Activated CD8-positive, alpha-beta memory T cell treated with anti-CD3 and anti-CD28 coated beads, Interleukin-2, amount 50 U/mL, for 1 hour (primary cell): ENCODE results near the gene DDX25.
"Not testable (repeated sequence)": the region's sequence is repeated elsewhere in the genome, so short reads cannot be mapped to it uniquely, and the experiment has no call there.

Experiments used
- DNase-seq: peaks from one replicate; pipeline ENCODE4 v3.0.0-alpha.2; 2020; ENCODE audit errors: extremely low read depth

Gene DDX25

DNA sequence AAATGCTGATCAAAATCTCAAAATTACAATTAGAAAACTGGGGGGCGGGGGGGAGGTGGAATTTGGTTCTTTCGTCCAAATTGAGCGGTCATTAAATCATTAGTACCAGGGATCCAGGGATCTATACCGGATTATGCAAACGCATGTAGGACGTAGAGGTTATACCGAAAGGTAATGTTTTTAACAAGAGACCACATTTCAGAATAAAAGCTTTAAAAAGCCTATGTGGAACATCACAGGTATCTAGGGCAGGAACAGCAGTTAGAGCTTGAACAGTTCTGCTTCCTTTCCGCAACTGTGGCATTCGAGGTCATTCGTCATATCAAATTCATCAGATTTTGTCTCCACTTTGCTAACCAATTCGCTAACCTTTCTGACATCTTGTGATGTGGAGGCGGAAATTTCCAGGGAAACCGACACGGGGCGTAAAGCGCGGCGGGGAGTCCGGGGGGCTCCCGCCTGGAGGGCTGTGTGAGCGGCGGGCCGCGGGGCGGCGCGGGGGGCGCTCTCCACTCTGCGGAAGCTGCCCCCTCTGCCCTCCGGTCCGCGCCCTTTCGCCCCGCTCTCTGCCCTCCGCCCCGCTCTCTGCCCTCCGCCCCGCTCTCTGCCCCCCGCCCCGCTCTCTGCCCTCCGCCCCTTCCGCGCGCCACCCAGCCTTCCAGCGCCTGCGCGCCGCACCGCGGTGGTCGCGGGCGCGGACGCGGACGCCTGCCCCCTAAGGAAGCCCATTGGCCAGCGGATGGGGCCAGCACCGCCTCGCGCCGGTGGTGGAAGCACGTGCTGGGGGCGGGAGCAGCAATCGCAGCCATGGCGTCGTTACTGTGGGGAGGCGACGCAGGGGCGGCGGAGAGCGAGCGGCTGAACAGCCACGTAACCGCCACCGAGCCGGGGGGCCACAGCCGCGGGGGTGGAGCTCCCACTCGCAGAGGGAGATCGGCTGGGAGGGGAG lies at the start of gene DDX25:
Gene DDX25, plus strand, starts transcription at position 798 of the 949 bp plus-strand sequence. Its CDS starts 10 bp downstream, at position 808.
- DNase-seq = no peak

DNA sequence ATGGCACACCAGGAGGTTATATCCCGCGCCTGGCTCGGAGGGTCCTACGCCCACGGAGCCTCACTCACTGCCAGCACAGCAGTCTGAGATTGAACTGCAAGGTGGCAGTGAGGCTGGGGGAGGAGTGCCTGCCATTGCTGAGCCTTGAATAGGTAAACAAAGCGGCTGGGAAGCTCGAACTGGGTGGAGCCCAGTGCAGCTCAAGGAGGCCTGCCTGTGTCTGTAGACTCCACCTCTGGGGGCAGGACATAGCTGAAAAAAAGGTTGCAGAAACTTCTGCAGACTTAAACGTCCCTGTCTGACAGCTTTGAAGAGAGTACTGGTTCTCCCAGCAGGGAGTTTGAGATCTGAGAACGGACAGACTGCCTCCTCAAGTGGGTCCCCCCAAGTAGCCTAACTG lies 46.6 kb upstream of the DDX25 start:
- DNase-seq = not testable (repeated sequence)

GRCh38 chr11:125862786-125863185 lies 41.5 kb upstream of the DDX25 start:
- DNase-seq = not testable (repeated sequence)

DNA sequence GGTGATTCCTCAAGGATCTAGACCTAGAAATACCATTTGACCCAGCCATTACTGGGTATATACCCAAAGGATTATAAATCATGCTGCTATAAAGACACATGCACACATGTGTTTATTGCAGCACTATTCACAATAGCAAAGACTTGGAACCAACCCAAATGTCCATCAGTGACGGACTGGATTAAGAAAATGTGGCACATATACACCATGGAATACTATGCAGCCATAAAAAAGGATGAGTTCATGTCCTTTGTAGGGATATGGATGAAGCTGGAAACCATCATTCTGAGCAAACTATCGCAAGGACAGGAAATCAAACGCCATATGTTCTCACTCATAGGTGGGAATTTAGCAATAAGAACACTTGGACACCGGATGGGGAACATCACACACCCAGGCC lies 39.0 kb upstream of the DDX25 start:
- not testable (repeated sequence) for DNase-seq

GRCh38 chr11:125869521-125869920 lies 34.8 kb upstream of the DDX25 start:
- no peak for DNase-seq

DNA sequence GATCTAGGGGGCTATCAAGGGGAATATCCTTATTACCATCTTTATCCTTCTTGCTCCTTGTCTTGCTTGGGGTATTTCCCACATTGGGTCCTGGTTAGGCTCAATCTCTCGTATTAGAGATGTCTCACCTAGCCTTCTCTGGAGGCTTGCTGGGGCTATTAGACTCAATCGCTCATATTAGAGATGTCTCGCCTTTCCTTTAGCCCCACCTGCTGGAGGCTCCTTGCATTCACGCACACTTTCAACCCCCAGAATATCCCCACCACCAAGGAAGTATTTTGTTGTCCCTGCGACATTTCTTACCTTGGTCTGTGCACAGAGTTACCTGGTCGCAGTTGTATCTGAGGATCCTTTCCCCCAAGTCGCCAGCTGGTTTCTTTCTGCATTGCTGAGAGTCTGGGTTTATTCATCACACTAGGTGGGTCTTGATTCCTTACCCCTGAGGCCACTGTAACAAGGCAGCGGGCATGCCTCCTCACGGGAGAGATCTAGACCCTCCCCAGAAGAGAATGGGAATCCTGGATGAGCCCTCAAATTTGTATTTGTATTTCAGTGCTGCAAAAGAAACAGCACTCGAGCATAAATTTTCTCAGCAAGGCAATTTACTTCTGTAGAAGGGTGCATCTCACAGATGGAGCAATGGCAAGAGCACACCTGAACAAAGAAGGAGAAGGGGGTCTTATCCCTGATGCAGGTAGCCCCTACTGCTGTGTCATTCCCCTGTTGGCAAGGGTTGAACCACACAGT lies 32.7 kb upstream of the DDX25 start:
- no peak for DNase-seq

DNA sequence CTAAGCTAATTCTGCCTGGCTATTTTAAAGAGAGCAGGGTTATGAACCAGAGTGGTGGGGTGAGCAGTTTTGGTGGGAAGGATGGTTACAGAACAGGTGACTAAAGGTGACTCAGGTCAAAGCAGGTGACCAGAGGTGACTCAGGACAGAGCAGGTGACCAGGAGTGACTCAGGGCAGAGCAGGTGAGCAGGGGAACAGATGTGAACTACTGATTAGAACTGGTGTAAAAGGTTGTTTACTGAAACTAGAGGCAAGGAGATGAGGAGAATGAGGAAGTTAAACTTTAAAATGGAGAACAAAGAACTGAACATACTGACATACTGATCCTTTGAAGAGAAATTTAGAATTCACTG lies 32.2 kb upstream of the DDX25 start:
- DNase-seq = no peak

- DNase-seq = no peak
Observed at GRCh38 chr11:125873881-125874555, 30.3 kb upstream of the DDX25 start.

DNA sequence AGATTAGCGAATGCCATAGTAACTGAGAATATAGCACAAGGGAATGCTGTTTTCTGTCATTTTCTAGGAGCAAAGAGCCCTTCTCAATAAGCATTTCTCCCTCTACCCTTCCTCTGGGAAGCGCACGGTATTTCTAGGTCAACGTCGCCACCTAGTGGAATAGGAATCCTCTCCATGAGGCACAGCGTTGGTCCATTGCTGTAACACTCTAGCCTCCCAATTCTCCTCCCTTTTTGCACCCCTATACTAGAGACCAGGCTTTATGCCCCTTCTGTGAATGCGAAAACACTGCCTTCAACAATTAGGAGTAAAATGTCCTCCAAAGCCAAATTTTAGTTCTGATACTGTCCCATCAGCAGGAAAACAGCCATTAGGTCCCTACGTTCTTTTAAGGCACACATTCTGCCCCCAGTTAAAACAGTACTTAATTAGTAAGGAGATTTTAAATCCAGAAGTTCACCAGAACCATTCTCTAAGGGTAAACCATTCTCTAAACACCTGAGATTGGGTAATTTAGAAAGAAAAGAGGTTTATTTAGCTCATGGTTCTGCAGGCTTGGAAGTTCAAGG lies 29.7 kb upstream of the DDX25 start:
- no peak for DNase-seq

GRCh38 chr11:125881291-125881690 lies 23.0 kb upstream of the DDX25 start:
- no peak for DNase-seq

DNA sequence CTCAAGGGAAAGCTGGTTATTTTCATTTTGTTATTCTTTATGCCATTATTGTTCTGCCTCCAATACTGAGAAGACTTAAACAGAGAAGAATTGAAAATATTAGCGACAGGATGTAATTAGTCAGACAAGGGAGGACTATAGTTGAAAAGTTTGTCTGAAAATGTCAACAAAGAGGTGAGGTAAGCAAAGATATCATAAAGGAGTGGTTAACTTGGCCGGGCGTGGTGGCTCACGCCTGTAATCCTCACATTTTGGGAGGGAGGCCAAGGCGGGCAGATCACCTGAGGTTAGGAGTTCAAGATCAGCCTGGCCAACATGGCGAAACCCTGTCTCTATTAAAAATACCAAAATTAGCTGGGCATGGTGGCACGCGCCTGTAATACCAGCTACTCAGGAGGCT lies 20.9 kb upstream of the DDX25 start:
- DNase-seq = no peak

DNA sequence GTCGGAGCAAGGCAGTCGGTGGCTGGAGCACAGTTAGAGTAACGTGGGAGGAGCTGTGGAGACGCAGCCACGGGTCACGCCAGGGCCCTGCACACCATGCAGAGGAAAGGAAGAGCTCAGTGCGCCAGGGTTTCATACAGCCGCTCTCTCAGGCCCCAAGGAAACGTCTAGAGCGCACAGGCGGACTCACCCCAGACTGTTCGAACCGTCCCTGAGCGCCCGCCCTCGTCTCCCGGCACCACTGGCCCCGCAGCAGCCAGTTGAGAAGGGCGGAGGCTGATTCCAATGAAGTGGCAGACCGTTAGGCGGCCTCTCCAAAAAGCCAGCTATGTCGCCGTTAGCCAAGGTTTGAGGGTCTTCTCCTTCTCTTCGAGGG lies 17.3 kb upstream of the DDX25 start:
- DNase-seq = no peak

DNA sequence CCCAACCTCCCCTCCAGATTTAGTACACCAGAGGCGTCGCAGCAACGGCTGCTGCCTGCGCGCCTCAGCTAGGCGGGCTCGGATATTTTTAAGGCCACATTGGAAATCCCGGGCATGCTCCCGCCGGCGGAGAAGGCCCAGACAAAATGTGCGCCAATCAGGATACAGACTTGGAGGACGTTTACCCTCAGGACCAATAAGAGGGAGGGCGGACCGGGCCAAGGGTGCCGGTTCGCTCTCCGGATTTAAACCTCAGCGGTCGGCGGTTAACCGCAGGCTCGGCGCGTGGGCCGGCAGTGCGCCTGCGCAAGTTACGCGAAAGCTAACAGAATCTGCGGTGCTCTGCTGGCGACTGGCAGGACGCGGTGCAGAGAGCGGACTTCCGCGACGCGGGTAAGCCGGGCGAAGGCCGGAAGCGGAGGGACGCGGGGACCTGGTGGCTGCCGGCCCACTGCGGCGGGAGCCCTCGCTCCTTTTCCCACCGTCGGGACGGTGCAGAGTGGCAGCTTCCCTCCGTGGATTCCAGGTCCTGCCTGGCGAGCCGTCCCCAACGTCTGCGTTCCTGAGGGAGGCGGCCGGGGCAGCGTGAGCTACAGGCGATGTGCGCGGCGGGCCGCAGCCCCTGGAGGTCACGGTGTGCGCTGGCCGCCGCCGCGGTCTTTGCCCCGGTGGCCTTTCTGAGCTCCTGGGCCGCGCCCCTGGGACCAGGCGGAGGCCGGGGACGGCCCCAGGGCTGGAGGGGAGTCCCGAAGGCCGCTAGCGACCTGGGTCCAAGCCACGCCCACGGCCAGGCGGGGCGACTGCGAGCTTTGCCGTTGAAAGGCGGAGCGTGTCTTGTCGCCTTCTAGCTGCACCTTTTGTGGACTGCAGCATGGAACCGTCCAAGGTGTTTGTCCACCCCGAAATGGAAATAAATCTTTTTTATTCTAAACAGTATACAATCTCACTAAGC lies 16.7 kb upstream of the DDX25 start, which contains the start of gene HYLS1:
Gene HYLS1, plus strand, starts transcription at position 296 of the 952 bp plus-strand sequence. CDS start 11,701 bp downstream, outside the sequence.
- peak; percentile 76 for DNase-seq

DNA sequence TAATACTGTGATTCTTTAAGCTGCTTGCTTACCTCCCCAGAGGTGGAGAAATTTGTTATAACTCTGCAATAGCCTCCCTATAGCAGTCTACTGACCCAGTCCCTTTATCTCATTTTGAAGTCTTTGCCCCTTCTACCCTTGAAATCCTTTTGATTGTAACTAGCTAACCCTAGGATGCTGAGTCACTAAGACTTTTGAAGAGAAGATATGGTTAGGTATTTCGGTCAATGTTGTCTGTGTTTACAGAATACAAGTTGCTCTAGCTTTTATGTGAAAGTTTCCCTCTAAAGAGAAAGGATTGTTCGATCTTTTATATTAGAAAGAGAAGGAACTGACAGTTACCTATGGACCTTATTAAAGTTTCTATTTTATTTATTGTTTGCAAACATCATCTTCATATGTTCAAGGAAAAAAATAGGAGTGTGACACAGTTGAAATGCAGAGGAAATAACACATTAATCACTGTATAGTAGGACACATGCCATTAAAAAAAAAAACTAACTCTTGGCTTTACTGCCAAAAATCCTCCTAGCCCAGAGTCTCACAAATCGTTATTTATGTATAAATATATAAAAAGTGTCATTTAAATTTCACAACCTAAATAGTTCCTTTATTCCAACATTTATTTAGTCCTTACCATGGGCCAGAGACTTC lies 13.7 kb upstream of the DDX25 start:
- DNase-seq = no peak

GRCh38 chr11:125892071-125892470 lies 12.2 kb upstream of the DDX25 start:
- DNase-seq = no peak

DNA sequence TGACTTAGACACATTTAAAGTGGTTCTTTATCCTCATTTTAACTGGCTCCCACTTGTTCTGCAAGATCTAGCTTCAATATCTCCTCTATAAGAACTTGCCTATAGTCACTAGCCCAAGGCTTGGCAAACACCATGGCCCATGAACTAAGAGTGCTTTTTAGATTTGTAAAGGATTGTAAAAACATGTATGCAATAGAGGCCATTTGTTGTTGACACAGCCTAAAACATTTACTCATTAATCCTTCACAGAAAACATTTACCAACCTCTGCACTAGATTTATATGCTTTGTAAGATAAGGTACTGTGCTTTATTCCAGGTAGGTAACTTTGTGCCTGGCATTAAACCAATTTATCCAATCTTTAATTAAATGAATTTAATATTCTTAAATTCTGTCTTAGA lies 11.3 kb upstream of the DDX25 start:
- no peak for DNase-seq

DNA sequence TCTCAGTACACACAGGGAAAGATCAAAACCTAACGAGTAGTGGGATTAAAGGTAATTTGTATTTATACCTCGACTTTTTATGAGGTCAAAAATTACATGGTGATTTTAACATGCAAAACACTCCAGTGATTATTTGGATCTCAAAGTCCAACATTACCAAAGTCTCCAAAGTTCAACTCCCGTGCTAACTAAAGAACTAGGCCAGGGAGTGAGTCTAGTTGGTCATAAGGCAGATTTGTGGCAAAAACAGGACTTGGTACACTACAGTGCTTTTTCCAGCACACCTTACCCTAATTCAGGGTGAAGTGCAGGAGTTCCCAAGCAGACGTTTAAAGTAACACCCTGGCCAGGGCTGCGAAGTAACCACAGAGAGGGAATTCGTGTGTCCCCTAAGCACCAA lies 2.4 kb upstream of the DDX25 start:
- no peak for DNase-seq

DNA sequence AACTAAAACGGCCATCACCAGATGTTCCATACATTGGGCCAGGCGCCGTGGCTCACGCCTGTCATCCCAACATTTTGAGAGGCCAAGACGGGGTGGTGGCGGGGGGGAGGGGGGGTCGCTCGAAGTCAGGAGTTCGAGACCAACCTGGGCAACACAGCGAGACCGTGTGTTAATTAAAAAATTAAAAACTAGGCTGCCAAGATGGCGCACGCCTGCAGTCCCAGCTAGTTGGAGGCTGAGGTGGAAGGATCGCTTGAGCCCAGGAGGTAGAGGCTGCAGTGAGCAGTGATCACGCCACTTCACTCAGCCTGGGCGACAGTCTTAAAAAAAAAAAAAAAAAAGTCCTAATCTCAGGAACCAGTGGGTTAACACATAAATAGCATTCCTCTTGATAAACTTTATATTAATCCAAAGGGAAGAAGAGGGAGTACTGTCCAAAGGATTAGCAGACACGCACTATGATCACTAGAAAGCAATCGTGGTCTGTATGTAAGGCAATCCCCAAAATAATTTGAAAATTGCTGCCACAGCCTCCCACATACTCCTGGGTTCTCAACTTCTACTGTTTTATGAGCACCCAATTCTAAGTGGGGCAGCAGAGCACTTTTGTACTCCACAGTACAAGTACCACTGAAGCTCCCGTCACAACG lies 1.9 kb upstream of the DDX25 start:
- no peak for DNase-seq

DNA sequence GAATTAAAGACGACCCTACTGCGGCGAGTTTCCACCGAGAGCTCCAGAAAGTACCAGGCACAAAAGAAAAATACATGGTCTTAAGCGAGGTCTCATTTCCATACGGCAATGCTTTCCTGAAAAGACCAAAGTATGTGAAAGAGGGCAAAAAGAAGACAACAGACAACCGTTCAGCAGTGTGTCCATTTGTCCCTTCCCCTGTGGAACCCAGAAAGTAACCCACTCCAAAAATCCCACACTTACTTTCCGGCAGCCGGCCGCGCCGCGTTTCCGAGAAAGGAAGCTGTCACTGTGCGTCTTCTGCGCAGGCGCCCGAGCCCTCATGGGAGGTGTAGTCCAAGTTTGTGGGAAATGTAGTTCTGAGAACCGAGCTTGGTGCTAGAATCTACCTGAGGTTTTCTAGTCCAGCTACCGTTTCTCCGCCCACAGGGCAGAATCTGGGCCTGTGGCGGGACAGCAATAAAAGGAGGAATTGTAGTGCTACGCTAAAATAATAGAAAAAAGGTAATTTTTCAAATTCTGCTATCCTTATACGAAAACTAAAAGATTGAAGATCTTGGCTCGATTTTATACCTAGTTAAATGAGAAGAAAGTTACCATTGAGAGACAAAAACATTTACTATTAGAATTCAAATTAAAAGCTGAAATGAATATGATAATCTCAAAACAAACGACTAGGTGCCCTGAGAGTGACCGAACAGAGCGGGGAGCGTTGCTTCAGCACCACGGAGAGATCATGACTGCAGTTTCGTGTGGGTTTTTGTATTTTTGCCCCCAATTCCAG lies 1.2 kb upstream of the DDX25 start, which contains the start of gene PUS3:
Gene PUS3, minus strand, starts transcription at position 280 of the 784 bp plus-strand sequence. CDS start 6,922 bp downstream, outside the sequence.
- DNase-seq = peak; percentile 64
